ENCODE measurements around the gene KCNIP4. TPM values are rescaled to one million over a fixed set of nuclear protein-coding genes. Genes with fewer than 3 reads are reported as not detected.

The KCNIP4 gene
- total and polyA plus RNA-seq, 2 of the 4 experiments (the other 2 are of a cell fraction): not detected

DNA sequence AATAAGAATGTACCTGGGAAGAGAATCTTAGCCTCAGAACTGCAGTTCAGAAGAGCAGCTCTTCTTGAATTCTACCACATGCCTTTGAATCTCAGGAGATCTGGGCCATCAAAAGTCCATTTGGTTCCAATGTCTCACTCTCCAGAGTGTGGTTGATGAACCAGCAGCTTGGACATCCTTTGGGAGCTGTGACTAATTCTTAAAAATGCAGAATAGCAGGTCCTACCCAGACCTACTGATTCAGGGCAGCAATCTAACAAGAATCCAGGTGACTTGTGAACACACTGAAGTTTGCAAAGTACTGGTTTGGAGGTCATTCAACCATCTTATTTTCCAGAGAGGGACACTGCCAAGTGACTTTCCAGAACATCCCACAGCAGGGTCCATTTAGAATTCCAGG is 1003.6 kb downstream of the KCNIP4 start:
- H3K4me1 ChIP-seq (ENCODE audit: control insufficient read depth, insufficient read depth, low read length): no peaks in the 10 kb centered on the region
- H3K79me1 ChIP-seq (ENCODE audit: low read depth in 1 of 2, low read length in 2 of 2): no peaks in the 10 kb centered on the region
- H2AK9ac ChIP-seq (replicated peaks; ENCODE audit: low read depth, low read length, poor library complexity): no peak overlapping the region
- H3K9me3 ChIP-seq (ENCODE audit: control insufficient read depth, insufficient read depth, low read length): peaks cover 12% of the 10 kb centered on the region
- intact Hi-C loops (cut with micrococcal nuclease): no loop called here
- H3K36me3 ChIP-seq (ENCODE audit: control insufficient read depth, insufficient read depth, low read length): no peaks in the 10 kb centered on the region
- ChIA-PET POLR2A (ENCODE audit: unreplicated experiment) (no interaction called here), CTCF (no interaction called here)
- H2AFZ ChIP-seq (replicated peaks; ENCODE audit: low read length, poor library complexity): no peak overlapping the region
- DNase-seq (no peak), ATAC-seq (ENCODE audit: low read depth) (no peak)
- TF ChIP-seq CEBPB (IDR thresholded peaks at IDR 0.05; ENCODE audit: low read depth, low read length) (no peak), FOS (IDR thresholded peaks at IDR 0.05; ENCODE audit: low read depth, low read length) (no peak), RCOR1 (IDR thresholded peaks at IDR 0.05; ENCODE audit: insufficient replicate concordance, low read length) (no peak), BHLHE40 (IDR thresholded peaks at IDR 0.05; ENCODE audit: low read depth, low read length) (no peak), SMC3 (IDR thresholded peaks at IDR 0.05; ENCODE audit: low read depth, low read length) (no peak), POLR2A (IDR thresholded peaks at IDR 0.05; ENCODE audit: low read depth, low read length) (no peak), MXI1 (IDR thresholded peaks at IDR 0.05; ENCODE audit: borderline replicate concordance, low read depth, low read length) (no peak), NFE2L2 (IDR thresholded peaks at IDR 0.05; ENCODE audit: low read depth, low read length) (no peak), MAFK (IDR thresholded peaks at IDR 0.05; ENCODE audit: low read depth, low read length) (no peak), MAZ (IDR thresholded peaks at IDR 0.05; ENCODE audit: borderline replicate concordance, low read depth, low read length) (no peak), RFX5 (IDR thresholded peaks at IDR 0.05; ENCODE audit: low read depth, low read length) (no peak), CHD1 (IDR thresholded peaks at IDR 0.05; ENCODE audit: low read depth, low read length) (no peak), RAD21 (IDR thresholded peaks at IDR 0.05; ENCODE audit: low read length) (no peak)
- TF ChIP-seq, protein P1, sequence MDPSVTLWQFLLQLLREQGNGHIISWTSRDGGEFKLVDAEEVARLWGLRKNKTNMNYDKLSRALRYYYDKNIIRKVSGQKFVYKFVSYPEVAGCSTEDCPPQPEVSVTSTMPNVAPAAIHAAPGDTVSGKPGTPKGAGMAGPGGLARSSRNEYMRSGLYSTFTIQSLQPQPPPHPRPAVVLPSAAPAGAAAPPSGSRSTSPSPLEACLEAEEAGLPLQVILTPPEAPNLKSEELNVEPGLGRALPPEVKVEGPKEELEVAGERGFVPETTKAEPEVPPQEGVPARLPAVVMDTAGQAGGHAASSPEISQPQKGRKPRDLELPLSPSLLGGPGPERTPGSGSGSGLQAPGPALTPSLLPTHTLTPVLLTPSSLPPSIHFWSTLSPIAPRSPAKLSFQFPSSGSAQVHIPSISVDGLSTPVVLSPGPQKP (IDR thresholded peaks at IDR 0.05; ENCODE audit: borderline replicate concordance, low read depth, low read length): no peak
- TF ChIP-seq, protein P2, sequence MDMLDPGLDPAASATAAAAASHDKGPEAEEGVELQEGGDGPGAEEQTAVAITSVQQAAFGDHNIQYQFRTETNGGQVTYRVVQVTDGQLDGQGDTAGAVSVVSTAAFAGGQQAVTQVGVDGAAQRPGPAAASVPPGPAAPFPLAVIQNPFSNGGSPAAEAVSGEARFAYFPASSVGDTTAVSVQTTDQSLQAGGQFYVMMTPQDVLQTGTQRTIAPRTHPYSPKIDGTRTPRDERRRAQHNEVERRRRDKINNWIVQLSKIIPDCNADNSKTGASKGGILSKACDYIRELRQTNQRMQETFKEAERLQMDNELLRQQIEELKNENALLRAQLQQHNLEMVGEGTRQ (IDR thresholded peaks at IDR 0.05; ENCODE audit: low read depth, low read length): no peak
- TF ChIP-seq, protein P3, sequence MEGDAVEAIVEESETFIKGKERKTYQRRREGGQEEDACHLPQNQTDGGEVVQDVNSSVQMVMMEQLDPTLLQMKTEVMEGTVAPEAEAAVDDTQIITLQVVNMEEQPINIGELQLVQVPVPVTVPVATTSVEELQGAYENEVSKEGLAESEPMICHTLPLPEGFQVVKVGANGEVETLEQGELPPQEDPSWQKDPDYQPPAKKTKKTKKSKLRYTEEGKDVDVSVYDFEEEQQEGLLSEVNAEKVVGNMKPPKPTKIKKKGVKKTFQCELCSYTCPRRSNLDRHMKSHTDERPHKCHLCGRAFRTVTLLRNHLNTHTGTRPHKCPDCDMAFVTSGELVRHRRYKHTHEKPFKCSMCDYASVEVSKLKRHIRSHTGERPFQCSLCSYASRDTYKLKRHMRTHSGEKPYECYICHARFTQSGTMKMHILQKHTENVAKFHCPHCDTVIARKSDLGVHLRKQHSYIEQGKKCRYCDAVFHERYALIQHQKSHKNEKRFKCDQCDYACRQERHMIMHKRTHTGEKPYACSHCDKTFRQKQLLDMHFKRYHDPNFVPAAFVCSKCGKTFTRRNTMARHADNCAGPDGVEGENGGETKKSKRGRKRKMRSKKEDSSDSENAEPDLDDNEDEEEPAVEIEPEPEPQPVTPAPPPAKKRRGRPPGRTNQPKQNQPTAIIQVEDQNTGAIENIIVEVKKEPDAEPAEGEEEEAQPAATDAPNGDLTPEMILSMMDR (conservative IDR thresholded peaks at IDR 0.05; ENCODE audit: low read depth, low read length): no peak
- no peak overlapping the region for H2BK5ac ChIP-seq (ENCODE audit: low read depth, low read length, poor library complexity, severe bottlenecking)
- H3K9me1 ChIP-seq (ENCODE audit: insufficient read depth, low read length): no peaks in the 10 kb centered on the region
- H3K27me3 ChIP-seq (ENCODE audit: control insufficient read depth, insufficient read depth, low read length): no peaks in the 10 kb centered on the region
- no peak overlapping the region for H2BK20ac ChIP-seq (ENCODE audit: low read depth, low read length)
- BruUV-seq (replicated peaks): no TSS peak
- no peak overlapping the region for H2BK15ac ChIP-seq (ENCODE audit: low read depth, low read length)
- H4K8ac ChIP-seq (ENCODE audit: low read depth in 2 of 2, low read length in 2 of 2): no peak overlapping the region
- H4K5ac ChIP-seq (ENCODE audit: low read depth, low read length): no peak overlapping the region
- H3K14ac ChIP-seq (replicated peaks; ENCODE audit: low read depth, low read length): no peak overlapping the region
- H3K56ac ChIP-seq (ENCODE audit: extremely low read depth, insufficient read depth, low read length): no peak overlapping the region
- no peak overlapping the region for H3K4me2 ChIP-seq (ENCODE audit: low read depth, low read length)
- H4K20me1 ChIP-seq (ENCODE audit: insufficient read depth, low read length): no peaks in the 10 kb centered on the region
- in situ Hi-C loops (cut with MboI; ENCODE audit: low sequenced_read_pairs): no loop called here
- H3K27ac ChIP-seq (ENCODE audit: insufficient read depth, low read length): no peak overlapping the region
- dilution Hi-C loops (cut with HindIII; ENCODE audit: low sequenced_read_pairs, unreplicated experiment): no loop called here
- no peak overlapping the region for H3K4me3 ChIP-seq (ENCODE audit: insufficient read depth, low read depth, low read length)
- H3K4ac ChIP-seq (ENCODE audit: low read depth, low read length): no peak overlapping the region
- H2AK5ac ChIP-seq (ENCODE audit: low read depth, low read length): no peak overlapping the region
- no peak overlapping the region for H2BK120ac ChIP-seq (ENCODE audit: low read depth, low read length)
- H3K23ac ChIP-seq (ENCODE audit: low read depth, low read length): no peak overlapping the region
- no peak overlapping the region for H3K18ac ChIP-seq (ENCODE audit: low read depth, low read length)
- no peak overlapping the region for H4K91ac ChIP-seq (ENCODE audit: insufficient read depth, low read depth, low read length)
- no peak overlapping the region for H3K9ac ChIP-seq (ENCODE audit: low read depth, low read length)
